Stimulated activated CD4-positive, alpha-beta T cell treated with anti-CD3 and anti-CD28 coated beads, Interleukin-4, amount 100 ng/mL, for 48 hours (primary cell): ENCODE data around the gene GABRG3.

Experiments
- DNase-seq, 2 donors: peaks; one replicate each; pipeline ENCODE4 v3.0.0-alpha.2; 2020; ENCODE audit warnings: low read depth in 2 of 2

The GABRG3 gene

DNA sequence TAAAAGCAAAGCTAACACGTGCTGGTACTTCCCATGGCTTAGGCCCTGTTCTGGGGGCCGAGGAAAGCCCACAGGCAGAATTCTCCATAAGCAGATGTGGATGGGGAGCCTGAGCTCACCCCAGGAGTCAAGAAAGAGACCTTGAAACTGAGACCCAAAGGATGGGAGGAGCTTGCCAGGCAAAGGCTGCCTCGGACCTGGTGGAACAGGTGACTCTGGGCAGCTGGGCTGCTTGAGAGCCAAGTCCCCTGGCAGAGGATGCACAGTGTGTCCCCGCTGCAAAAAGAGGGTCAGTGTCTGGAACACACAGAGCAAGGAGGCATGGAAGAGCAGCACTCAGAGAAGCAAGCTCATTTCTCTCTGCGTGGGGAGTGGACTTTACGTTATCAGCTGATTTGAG lies 528.7 kb downstream of the GABRG3 start:
- no peak for DNase-seq

- DNase-seq: no peak
Measured at GRCh38 chr15:27500206-27500605, 529.2 kb downstream of the GABRG3 start.

DNA sequence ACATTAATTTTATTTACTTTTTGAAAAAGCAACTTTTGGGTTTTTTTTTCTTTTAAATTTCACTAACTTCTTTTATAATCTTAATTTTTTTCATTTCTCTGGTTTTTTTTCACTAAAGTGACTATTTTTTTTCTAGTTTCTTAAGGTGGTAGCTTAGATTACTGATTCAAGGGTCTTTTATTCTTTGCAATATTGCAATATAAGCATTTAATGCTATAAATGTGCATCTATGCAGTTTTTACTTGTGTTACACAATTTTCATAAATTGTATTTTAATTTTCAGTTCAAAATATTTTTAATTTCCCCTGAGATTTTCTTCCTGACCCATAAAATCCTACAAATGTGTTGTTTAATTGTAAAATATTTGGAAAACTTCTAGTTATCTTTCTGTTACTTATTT lies 535.8 kb downstream of the GABRG3 start:
- DNase-seq: no peak

GRCh38 chr15:27509014-27509413 lies 538.0 kb downstream of the GABRG3 start:
- no peak for DNase-seq

DNA sequence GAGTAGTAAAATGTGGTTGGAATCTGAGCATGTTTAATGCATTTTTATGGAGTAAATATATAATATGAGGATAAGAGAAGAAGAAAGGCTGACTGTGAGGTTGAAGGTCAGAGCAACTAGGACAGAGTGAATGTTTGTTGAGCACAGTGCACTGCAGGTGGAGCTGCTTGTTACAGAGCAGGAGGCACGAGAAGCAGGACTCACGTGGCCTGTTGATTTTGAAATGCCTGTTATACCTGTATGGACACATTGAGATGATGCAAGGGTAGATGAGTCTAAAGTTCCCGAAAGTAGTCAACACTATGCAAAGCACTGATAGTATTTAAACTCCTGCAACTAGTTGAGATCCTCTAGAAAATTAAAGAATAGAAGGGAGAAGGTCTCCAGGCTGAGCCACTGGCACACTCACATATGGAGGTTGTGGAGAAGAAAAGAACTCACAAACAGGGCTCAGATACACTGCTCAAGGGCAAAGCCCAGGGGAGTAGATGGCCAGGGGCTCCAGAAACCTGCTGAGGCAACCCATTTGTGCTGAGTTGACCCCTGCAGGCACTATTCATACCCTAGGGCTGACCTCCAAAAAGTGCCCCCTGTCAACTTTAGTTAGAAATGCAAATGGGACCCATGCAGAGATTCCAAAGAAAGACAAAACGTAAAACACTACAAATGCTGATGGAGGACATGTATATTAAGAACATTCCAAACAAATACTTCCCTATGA lies 541.5 kb downstream of the GABRG3 start:
- DNase-seq: no peak

- no peak for DNase-seq
Measured at GRCh38 chr15:27514526-27514925, 543.5 kb downstream of the GABRG3 start.

- DNase-seq: no peak
Measured at GRCh38 chr15:27527490-27528067, 556.6 kb downstream of the GABRG3 start.

- DNase-seq: no peak
Measured at GRCh38 chr15:27529399-27529798, 558.4 kb downstream of the GABRG3 start.

- no peak for DNase-seq
Measured at GRCh38 chr15:27530994-27531393, 560.0 kb downstream of the GABRG3 start.

DNA sequence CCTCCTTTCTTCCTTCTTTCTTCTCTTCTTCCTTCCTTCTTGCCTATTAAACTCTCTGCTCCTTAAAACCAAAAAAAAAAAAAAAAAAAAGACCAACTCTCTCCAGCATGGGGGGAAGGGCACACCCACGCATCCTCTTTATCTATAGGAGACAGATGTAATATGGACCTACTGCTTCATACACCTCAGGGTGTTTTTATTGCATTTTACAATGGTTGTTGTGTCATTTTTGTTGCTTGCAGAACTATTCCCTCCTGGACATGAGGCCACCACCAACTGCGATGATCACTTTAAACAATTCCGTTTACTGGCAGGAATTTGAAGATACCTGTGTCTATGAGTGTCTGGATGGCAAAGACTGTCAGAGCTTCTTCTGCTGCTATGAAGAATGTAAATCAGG lies 561.4 kb downstream of the GABRG3 start:
- no peak for DNase-seq

- no peak for DNase-seq
Measured at GRCh38 chr15:27535445-27536129, 564.6 kb downstream of the GABRG3 start.

- no peak for DNase-seq
Measured at GRCh38 chr15:27538325-27538724, 567.3 kb downstream of the GABRG3 start.

GRCh38 chr15:27541581-27541980 lies 570.6 kb downstream of the GABRG3 start:
- DNase-seq: no peak

DNA sequence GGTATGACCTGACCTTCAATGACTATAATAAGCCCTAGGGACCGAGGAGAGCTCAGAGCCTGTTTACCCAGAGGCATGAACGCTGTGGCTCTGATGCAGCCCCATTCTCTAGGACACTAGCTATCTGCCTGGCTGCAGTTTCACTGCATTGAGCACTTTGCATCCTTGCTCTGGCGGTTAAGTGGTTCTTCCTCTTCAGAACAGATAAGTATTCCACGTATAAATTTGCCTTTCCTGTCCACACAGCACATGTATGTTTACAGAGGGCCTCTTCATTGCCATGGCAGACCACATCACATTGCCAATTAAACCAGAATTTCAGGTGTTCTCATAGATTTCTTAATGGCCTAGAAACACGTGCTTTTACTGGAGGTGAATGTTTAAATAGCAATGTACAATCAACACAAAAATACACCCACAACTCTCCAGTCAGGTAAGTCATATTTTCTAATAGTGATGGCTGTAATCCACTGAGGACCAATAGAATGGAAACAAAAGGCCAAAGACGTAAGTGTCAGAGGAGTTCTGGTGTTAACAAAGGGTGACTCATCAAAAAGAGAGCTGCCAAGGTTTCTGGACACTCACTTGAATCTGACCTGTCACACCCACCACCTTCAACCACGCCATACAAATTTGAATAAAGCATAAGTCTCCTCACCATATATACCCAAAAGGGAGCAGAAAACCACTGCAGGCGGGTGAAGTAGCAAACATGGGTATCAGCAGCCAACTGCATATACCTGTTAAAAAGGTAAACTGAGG lies 574.7 kb downstream of the GABRG3 start:
- DNase-seq: no peak

DNA sequence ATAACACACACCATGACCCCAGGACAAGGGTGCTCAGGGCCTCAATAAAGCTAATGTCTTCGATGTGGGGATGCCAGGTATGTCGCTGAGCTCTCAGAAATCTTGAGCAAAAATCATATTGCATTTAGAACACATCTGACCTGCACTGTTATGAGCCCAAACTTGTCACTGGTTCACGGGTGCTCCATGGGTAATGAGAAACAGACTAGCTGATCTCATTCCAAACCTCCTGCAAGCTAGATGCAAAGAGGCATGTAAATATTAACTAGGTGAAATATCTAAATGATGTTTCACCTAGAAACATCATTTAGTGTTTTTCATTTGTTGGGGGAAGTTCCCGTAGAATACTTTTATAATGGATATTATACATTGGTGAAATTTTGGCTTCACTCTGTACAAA lies 578.8 kb downstream of the GABRG3 start:
- no peak for DNase-seq

DNA sequence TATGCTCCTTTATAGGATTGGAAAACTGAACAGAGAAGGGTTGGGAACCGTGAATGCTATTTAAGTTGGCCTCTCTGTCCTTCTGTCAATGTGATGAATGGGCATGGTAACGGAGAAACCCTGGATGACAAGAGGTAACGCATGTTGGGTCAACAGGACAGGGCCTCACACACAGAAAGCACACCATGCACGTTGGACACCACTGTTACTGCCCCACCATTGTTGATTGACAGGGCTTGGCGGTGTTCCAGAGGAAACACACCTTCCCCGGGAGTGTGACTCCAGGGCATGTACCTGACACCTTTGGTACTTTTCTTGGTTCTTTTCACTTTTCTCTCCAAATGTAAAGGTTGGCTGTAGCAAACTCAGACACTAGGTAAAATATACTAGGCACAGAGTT lies 579.7 kb downstream of the GABRG3 start:
- DNase-seq: no peak

DNA sequence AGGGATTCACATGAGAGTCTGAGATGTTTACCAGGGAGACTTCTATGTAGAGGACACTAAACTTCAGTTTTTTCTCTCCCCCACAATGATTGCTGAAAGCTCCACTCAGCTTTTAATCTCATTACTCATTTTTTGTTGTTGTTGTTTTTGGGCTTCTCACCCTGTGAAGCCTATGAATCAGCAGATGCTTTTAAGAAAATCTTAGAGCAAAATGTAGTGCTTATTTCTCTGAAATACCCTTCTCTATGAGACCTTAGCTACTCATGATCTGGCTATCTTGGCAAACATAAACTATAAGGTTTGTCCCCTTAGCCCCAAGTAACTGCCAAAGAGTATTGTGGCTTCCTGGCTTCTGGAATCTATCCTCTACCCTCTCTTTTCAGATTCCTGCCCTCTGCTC lies 590.8 kb downstream of the GABRG3 start:
- DNase-seq: no peak

DNA sequence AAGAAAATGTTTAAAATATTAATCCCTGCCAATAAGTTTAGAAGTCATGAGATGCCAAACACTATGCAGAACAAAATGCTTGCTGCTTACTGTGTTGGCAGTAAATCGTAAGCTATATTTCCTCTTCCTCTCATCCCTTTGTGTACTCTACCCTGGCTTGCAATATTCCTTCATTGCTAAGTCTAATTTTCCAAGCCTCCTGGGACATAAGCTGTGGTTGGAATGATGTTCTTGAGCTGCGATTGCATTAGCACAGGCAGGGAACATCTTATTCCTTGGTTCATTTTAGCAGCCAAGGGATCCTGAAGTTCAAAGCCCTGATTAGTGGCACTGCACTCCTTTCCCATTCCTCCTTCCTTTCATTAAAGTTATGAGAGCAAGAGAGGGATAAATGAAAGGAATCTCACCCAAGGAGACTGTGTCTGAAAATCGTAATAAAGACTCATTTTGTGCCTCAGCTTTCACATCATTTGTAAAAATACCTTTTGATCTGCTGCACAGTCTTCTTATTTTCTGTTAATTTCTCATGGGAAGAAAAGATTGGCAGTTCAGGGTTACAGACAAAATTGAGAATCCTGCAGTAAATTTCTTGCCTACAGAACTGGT lies 592.9 kb downstream of the GABRG3 start:
- no peak for DNase-seq

- no peak for DNase-seq
Measured at GRCh38 chr15:27564656-27565055, 593.7 kb downstream of the GABRG3 start.

GRCh38 chr15:27570746-27571145 lies 599.8 kb downstream of the GABRG3 start:
- no peak for DNase-seq

DNA sequence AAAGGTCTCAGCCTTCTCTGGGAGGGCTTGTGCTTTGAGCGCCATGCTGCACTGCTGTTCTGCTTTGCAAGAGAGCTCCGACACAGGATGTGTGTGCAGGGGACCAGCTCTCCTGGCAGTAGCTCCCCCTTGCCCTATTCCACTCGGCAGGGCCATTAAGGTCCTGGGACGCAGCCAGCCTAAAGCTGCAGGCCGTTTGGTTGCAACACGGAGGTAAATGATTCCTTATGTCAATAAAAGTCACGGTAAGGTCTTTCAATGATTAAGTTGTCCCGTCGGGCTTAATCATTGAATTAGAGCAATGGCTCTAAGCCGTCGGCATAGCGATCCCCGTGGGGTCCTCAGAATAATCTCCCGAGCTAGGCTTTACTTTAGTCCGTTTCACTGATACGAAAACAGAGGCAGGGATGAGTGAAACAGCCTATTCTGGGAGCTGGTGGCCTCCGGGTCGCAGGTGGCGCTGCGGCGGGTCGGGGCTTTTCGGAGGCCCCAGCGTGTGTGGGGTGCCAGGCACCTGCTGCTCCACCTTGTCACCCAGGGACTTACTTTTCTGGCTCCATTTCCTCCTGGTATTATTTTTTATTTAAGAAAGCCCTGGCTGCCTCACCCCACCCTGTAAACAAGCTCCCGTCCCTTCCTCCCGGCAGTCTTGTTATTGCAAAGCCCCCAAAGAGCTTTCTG lies 603.0 kb downstream of the GABRG3 start:
- no peak for DNase-seq
